IMR-90 (cell line): ENCODE results near the gene GTPBP6.

Experiments
- BHLHE40 ChIP-seq: fragments of 150-350 bp; IDR thresholded peaks from 2 replicates; pipeline ENCODE4 v1.6.1; 2016; ENCODE audit warnings: mild to moderate bottlenecking, low read depth, low read length
- CEBPB ChIP-seq: IDR thresholded peaks from 2 replicates; pipeline ENCODE4 v1.6.1; 2012; ENCODE audit warnings: low read depth, low read length, improper control_type of control experiment
- POLR2A ChIP-seq: IDR thresholded peaks from 2 replicates; pipeline ENCODE4 v1.6.1; 2012; ENCODE audit warnings: mild to moderate bottlenecking, low read depth, low read length
- RCOR1 ChIP-seq: IDR thresholded peaks from 2 replicates; pipeline ENCODE4 v1.6.1; 2012; ENCODE audit warnings: mild to moderate bottlenecking, low read length, improper control_type of control experiment; ENCODE audit not compliant: insufficient replicate concordance
- TF ChIP-seq, protein P1 (sequence below): conservative IDR thresholded peaks from 2 replicates; pipeline ENCODE4 v1.5.1; 2012; ENCODE audit warnings: mild to moderate bottlenecking, low read depth, low read length, improper control_type of control experiment

DNA sequence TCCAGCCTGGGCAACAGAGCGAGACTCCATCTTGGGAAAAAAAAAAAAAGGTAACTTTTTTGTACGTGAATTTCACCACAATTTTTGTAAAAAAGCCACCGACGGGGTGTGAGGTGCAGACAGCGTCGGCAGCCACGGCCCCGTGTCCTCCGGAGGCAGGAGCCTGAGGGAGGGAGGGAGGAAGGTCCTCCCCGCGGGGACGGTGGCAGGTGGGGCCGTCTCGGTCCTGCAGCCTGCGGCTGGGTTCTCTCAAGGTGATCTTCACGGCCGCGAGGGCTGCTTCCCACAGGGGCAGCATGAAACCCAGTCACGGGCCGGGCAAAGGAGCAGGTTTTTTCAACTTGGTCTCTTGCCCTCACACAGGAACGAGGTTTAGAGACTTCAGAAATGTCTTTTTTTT lies 23.5 kb downstream of the GTPBP6 start:
- TF ChIP-seq RCOR1 (no peak), BHLHE40 (no peak), POLR2A (no peak), CEBPB (no peak)
- TF ChIP-seq, protein P1, sequence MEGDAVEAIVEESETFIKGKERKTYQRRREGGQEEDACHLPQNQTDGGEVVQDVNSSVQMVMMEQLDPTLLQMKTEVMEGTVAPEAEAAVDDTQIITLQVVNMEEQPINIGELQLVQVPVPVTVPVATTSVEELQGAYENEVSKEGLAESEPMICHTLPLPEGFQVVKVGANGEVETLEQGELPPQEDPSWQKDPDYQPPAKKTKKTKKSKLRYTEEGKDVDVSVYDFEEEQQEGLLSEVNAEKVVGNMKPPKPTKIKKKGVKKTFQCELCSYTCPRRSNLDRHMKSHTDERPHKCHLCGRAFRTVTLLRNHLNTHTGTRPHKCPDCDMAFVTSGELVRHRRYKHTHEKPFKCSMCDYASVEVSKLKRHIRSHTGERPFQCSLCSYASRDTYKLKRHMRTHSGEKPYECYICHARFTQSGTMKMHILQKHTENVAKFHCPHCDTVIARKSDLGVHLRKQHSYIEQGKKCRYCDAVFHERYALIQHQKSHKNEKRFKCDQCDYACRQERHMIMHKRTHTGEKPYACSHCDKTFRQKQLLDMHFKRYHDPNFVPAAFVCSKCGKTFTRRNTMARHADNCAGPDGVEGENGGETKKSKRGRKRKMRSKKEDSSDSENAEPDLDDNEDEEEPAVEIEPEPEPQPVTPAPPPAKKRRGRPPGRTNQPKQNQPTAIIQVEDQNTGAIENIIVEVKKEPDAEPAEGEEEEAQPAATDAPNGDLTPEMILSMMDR, result no peak
